H1 (cell line): Measurements from ENCODE around the gene SLCO1C1. TPM values are rescaled to one million over a fixed set of nuclear protein-coding genes. Genes with fewer than 3 reads are reported as not detected.
"Not testable (repeated sequence)": the region's sequence is repeated elsewhere in the genome, so short reads cannot be mapped to it uniquely, and the experiment has no call there.

ENCODE experiments used
- CTCF ChIA-PET: fragments of 300-600 bp; sonication (Branson Sonifier 250); formaldehyde crosslinking; loops from one replicate; lab custom pipeline; 2021; ENCODE audit not compliant: partially characterized antibody; lab: Charles Lee
- POLR2A ChIA-PET: fragments of 300-600 bp; sonication (Branson Sonifier 250); formaldehyde crosslinking; loops from one replicate; lab custom pipeline; 2021; ENCODE audit warnings: inconsistent platforms; ENCODE audit not compliant: partially characterized antibody; lab: Charles Lee
- DNase-seq, 2 experiments: peaks; one replicate each; pipeline versions ENCODE4 v3.0.0 to v3.0.0-alpha.2; 2010 to 2022; ENCODE audit warnings: low spot score in 2 of 2, low read depth in 1 of 2, mixed read lengths in 1 of 2
- FAIRE-seq: peaks from 2 replicates; lab custom pipeline; 2011; peaks lifted over from hg19 to GRCh38; lab: Jason Lieb, UNC
- H2AFZ ChIP-seq: 2 replicates; pipeline ENCODE4 v1.8.1; 2012; ENCODE audit warnings: low read length, inconsistent platforms
- H2AK5ac ChIP-seq: 2 replicates; pipeline ENCODE4 v1.6.1; 2013; ENCODE audit warnings: low read depth, low read length
- H2BK120ac ChIP-seq: replicated peaks from 2 replicates; pipeline ENCODE3; 2013; ENCODE audit warnings: low read depth, low read length, inconsistent platforms
- H2BK12ac ChIP-seq: 2 replicates; pipeline ENCODE4 v1.6.1; 2013; ENCODE audit warnings: low read depth, low read length
- H2BK15ac ChIP-seq: 2 replicates; pipeline ENCODE4 v1.6.1; 2013; ENCODE audit warnings: low read length
- H2BK20ac ChIP-seq: 2 replicates; pipeline ENCODE4 v1.6.1; 2013; ENCODE audit warnings: low read length
- H2BK5ac ChIP-seq: 2 replicates; pipeline ENCODE4 v1.6.1; 2013; ENCODE audit warnings: low read depth, low read length
- H3K14ac ChIP-seq: 2 replicates; pipeline ENCODE4 v1.6.1; 2013; ENCODE audit warnings: inconsistent platforms; ENCODE audit not compliant: insufficient read length
- H3K18ac ChIP-seq: 2 replicates; pipeline ENCODE4 v1.6.1; 2013; ENCODE audit warnings: low read length; ENCODE audit errors: extremely low read depth
- H3K23ac ChIP-seq: 2 replicates; pipeline ENCODE4 v1.6.1; 2013; ENCODE audit warnings: inconsistent platforms; ENCODE audit not compliant: insufficient read length
- H3K23me2 ChIP-seq: 2 replicates; pipeline ENCODE4 v1.6.1; 2013; ENCODE audit warnings: low read depth, low read length
- H3K27ac ChIP-seq: 2 replicates; pipeline ENCODE4 v1.6.1; 2011; ENCODE audit warnings: low read depth, low read length, inconsistent platforms
- H3K27me3 ChIP-seq, 4 experiments: replicated peaks in 1 of 4; 1 replicate in 1 of 4; 2 replicates in 3 of 4; pipeline versions ENCODE4 v1.6.1 to v1.8.1; 2011 to 2013; ENCODE audit warnings: low read length in 3 of 4, mild to moderate bottlenecking in 3 of 4, inconsistent platforms in 2 of 4, mixed read lengths in 2 of 4, moderate library complexity in 1 of 4; ENCODE audit not compliant: control insufficient read depth in 3 of 4, insufficient read depth in 3 of 4; ENCODE audit errors: extremely low read depth in 1 of 4
- H3K36me3 ChIP-seq, 4 experiments: 2 replicates each; pipeline versions ENCODE4 v1.6.1 to v1.8.1; 2011 to 2013; ENCODE audit warnings: mild to moderate bottlenecking in 4 of 4, low read length in 3 of 4, moderate library complexity in 2 of 4, control low read depth in 1 of 4, inconsistent platforms in 1 of 4; ENCODE audit not compliant: insufficient read depth in 4 of 4, control insufficient read depth in 2 of 4
- H3K4ac ChIP-seq: replicated peaks from 2 replicates; pipeline ENCODE3; 2013; ENCODE audit warnings: low read length, low read depth, mixed read lengths, inconsistent platforms; ENCODE audit not compliant: insufficient read length
- H3K4me1 ChIP-seq, 4 experiments: replicated peaks in 1 of 4; 1 replicate in 1 of 4; 2 replicates in 3 of 4; pipeline versions ENCODE4 v1.6.1 to v1.8.1; 2011 to 2013; ENCODE audit warnings: low read length in 3 of 4, inconsistent platforms in 2 of 4, mixed read lengths in 1 of 4; ENCODE audit not compliant: insufficient read depth in 4 of 4, control insufficient read depth in 3 of 4
- H3K4me2 ChIP-seq, 2 experiments: 2 replicates each; pipeline versions ENCODE4 v1.6.1 to v1.8.1; 2011 to 2013; ENCODE audit warnings: low read depth in 2 of 2, low read length in 2 of 2, control low read depth in 1 of 2, inconsistent platforms in 1 of 2, mild to moderate bottlenecking in 1 of 2; ENCODE audit not compliant: insufficient read depth in 1 of 2
- H3K4me3 ChIP-seq, 4 experiments: fragments of 200-600, 300-600 bp in 1 of 4; sonication (generic), shearing (Covaris generic), sonication (Bioruptor Twin) in 1 of 4; 2 replicates each; pipeline versions ENCODE4 v1.5.1 to v1.8.1; 2011 to 2016; ENCODE audit warnings: low read length in 4 of 4, low read depth in 3 of 4, control low read depth in 2 of 4, inconsistent platforms in 2 of 4, mild to moderate bottlenecking in 2 of 4, mixed read lengths in 1 of 4, moderate library complexity in 1 of 4; ENCODE audit not compliant: insufficient read depth in 2 of 4; ENCODE audit errors: extremely low read depth in 1 of 4
- H3K56ac ChIP-seq: replicated peaks from 2 replicates; pipeline ENCODE3; 2013; ENCODE audit warnings: low read depth, mild to moderate bottlenecking, mixed read lengths, low read length, inconsistent platforms; ENCODE audit not compliant: insufficient read length
- H3K79me1 ChIP-seq: 2 replicates; pipeline ENCODE4 v1.6.1; 2013; ENCODE audit warnings: low read depth, low read length, control low read depth
- H3K79me2 ChIP-seq, 2 experiments: 2 replicates each; pipeline versions ENCODE4 v1.6.1 to v1.8.1; 2012 to 2013; ENCODE audit warnings: low read length in 2 of 2, mild to moderate bottlenecking in 2 of 2, inconsistent platforms in 1 of 2; ENCODE audit not compliant: insufficient read depth in 2 of 2, control insufficient read depth in 1 of 2
- H3K9ac ChIP-seq, 4 experiments: replicated peaks in 1 of 4; 1 replicate in 1 of 4; 2 replicates in 3 of 4; pipeline versions ENCODE4 v1.6.1 to v1.8.1; 2011 to 2013; ENCODE audit warnings: low read depth in 3 of 4, low read length in 3 of 4, control low read depth in 2 of 4, mild to moderate bottlenecking in 2 of 4, moderate library complexity in 2 of 4, inconsistent platforms in 1 of 4; ENCODE audit errors: extremely low read depth in 1 of 4
- H3K9me3 ChIP-seq, 2 experiments: 2 replicates each; pipeline versions ENCODE4 v1.6.1 to v1.8.1; 2012 to 2013; ENCODE audit warnings: mild to moderate bottlenecking in 2 of 2, moderate library complexity in 2 of 2, control low read depth in 1 of 2, inconsistent platforms in 1 of 2, low read depth in 1 of 2, low read length in 1 of 2, mixed read lengths in 1 of 2; ENCODE audit not compliant: insufficient read depth in 2 of 2
- H4K20me1 ChIP-seq, 2 experiments: replicated peaks in 1 of 2; 2 replicates each; pipeline versions ENCODE3 to v1.8.1; 2011 to 2013; ENCODE audit warnings: inconsistent platforms in 2 of 2, low read length in 2 of 2, mild to moderate bottlenecking in 1 of 2; ENCODE audit not compliant: insufficient read depth in 2 of 2, control insufficient read depth in 1 of 2
- H4K5ac ChIP-seq: 2 replicates; pipeline ENCODE4 v1.6.1; 2013; ENCODE audit warnings: low read length, low read depth, mixed read lengths, inconsistent platforms; ENCODE audit not compliant: insufficient read length
- H4K8ac ChIP-seq: 2 replicates; pipeline ENCODE4 v1.8.0; 2013; ENCODE audit warnings: mild to moderate bottlenecking, moderate library complexity, low read length, inconsistent platforms; ENCODE audit not compliant: insufficient read depth; ENCODE audit errors: extremely low read depth
- H4K91ac ChIP-seq: replicated peaks from 2 replicates; pipeline ENCODE3; 2013; ENCODE audit warnings: low read length, mixed read lengths, inconsistent platforms; ENCODE audit not compliant: insufficient read length
- BRCA1 ChIP-seq: IDR thresholded peaks from 2 replicates; pipeline ENCODE4 v1.6.1; 2012; ENCODE audit warnings: low read depth, low read length, improper control_type of control experiment
- TBP ChIP-seq: IDR thresholded peaks from 2 replicates; pipeline ENCODE4 v1.6.1; 2011; ENCODE audit warnings: low read depth, low read length, improper control_type of control experiment
- YY1 ChIP-seq: IDR thresholded peaks from 2 replicates; pipeline ENCODE4 v1.6.1; 2011; ENCODE audit warnings: low read depth, mild to moderate bottlenecking, low read length
- WGBS, 2 experiments: shearing (Covaris generic) in 1 of 2; methylation state at CpG; one replicate each; pipeline versions ENCODE4 v1.1.6 to v1.1.7; 2013 to 2015; ENCODE audit warnings: low lambda C conversion rate in 2 of 2, mixed read lengths in 2 of 2, inconsistent platforms in 1 of 2, low coverage in 1 of 2, missing lambda C conversion rate in 1 of 2; ENCODE audit not compliant: insufficient replicate concordance in 2 of 2, insufficient coverage in 1 of 2, insufficient read length in 1 of 2; ENCODE audit errors: extremely low coverage in 1 of 2, missing lambda C conversion rate in 1 of 2; 5-methylcytosine and 5-hydroxymethylcytosine counted together
- polyA plus RNA-seq, 7 experiments: library from polyadenylated mRNA; depleted of rRNA in 3 of 7; stranded (reverse) in 5 of 7; unstranded in 2 of 7; fragments of >200 nt in 5 of 7; fragments of 200-250 nt in 2 of 7; gene quantifications; 1 replicate in 5 of 7; 2 replicates in 1 of 7; 4 replicates in 1 of 7; pipeline versions ENCODE4 v1.2.1 to v1.2.3, GENCODE V29; 2011 to 2013; ENCODE audit warnings: missing spikeins in 2 of 7, mixed read lengths in 2 of 7
- total RNA-seq: library from RNA; stranded (reverse); fragmentation: NEBNext Ultra II Directional; extraction: Animal tissue kit (Norgen Biotek cat#: 25700); gene quantifications from 2 replicates; pipeline ENCODE4 v1.2.1, GENCODE V29; 2021

SLCO1C1 gene
- total and polyA plus RNA-seq, 2 of the 8 experiments (the other 6 are each of a cell fraction or from before 2014, with no cell fraction given), result 0.18 to 0.74 TPM

GRCh38 chr12:20778969-20779368, 83.8 kb downstream of the SLCO1C1 start (continued):
- TF ChIP-seq YY1 (no peak), BRCA1 (no peak), TBP (no peak)

DNA sequence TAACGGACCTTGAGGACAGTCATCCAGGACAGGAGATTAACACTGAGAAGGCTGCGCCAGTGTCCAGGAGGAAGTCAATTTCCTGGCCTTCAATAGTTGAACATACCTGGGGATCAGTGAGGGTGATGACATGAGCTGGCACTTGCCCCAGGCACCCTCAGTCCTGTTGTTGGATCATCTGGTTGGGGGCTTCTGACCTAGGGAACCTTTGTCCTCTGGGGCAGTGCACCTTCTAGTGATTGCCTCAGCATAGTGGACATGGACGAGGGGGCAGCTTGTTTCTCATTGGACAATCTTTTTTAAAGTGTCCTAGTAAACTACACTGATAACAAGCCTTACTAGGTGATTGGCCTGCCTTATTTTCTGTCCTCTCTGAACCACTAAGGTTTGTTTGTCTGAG, 84.8 kb downstream of the SLCO1C1 start:
- H4K8ac ChIP-seq, CTCF ChIA-PET, H2BK12ac ChIP-seq, H4K20me1 ChIP-seq, H3K36me3 ChIP-seq, H3K27ac ChIP-seq, H3K4me2 ChIP-seq, H2BK20ac ChIP-seq, H2BK5ac ChIP-seq, H3K18ac ChIP-seq, H3K9ac ChIP-seq, H3K9me3 ChIP-seq, H3K4ac ChIP-seq, FAIRE-seq, H3K79me2 ChIP-seq, DNase-seq, H4K5ac ChIP-seq, H2BK120ac ChIP-seq, H3K23ac ChIP-seq, H3K56ac ChIP-seq, H3K27me3 ChIP-seq, H2AK5ac ChIP-seq, H3K79me1 ChIP-seq, H3K4me1 ChIP-seq, H2AFZ ChIP-seq, H3K4me3 ChIP-seq, H4K91ac ChIP-seq, H2BK15ac ChIP-seq, H3K14ac ChIP-seq, H3K23me2 ChIP-seq: not testable (repeated sequence)
- WGBS, 2 experiments, result 48% methylated on average over 3 of the region's 3 CpGs; no CpG with 5 or more reads in 1 of the 2 experiments
- POLR2A ChIA-PET, result interaction anchor here (0.6 kb wide), 1 partner anchor 1474 kb away, joined by 5 read pairs; no protein-coding TSS in a partner anchor
